H9 (cell line): ENCODE measurements around the gene RFTN2. TPM values are rescaled to one million over a fixed set of nuclear protein-coding genes. Genes with fewer than 3 reads are reported as not detected.

Source experiments
- DNase-seq: peaks from one replicate; pipeline ENCODE4 v3.0.0-alpha.2; 2017
- H2AFZ ChIP-seq: one replicate; pipeline ENCODE4 v1.6.1; 2013; ENCODE audit warnings: mild to moderate bottlenecking, low read length, control low read depth, moderate library complexity
- H2AK5ac ChIP-seq: 2 replicates; pipeline ENCODE4 v1.6.1; 2013; ENCODE audit warnings: low read length, control low read depth, mixed read lengths; ENCODE audit not compliant: insufficient read length
- H2BK120ac ChIP-seq: one replicate; pipeline ENCODE4 v1.6.1; 2013; ENCODE audit warnings: low read depth, mild to moderate bottlenecking, low read length, control low read depth, inconsistent platforms; ENCODE audit not compliant: poor library complexity, severe bottlenecking
- H2BK12ac ChIP-seq: 2 replicates; pipeline ENCODE4 v1.6.1; 2013; ENCODE audit warnings: low read length, control low read depth, mixed read lengths, low read depth; ENCODE audit not compliant: insufficient read length
- H2BK15ac ChIP-seq: 2 replicates; pipeline ENCODE4 v1.6.1; 2013; ENCODE audit warnings: low read depth, low read length, control low read depth
- H2BK20ac ChIP-seq: one replicate; pipeline ENCODE4 v1.6.1; 2013; ENCODE audit warnings: low read depth, mild to moderate bottlenecking, low read length, control low read depth, inconsistent platforms; ENCODE audit not compliant: poor library complexity, severe bottlenecking
- H2BK5ac ChIP-seq: 2 replicates; pipeline ENCODE4 v1.6.1; 2013; ENCODE audit warnings: low read length, control low read depth, mixed read lengths; ENCODE audit not compliant: insufficient read length
- H3K14ac ChIP-seq: 2 replicates; pipeline ENCODE4 v1.6.1; 2013; ENCODE audit warnings: low read length, control low read depth; ENCODE audit not compliant: insufficient read depth
- H3K18ac ChIP-seq: 2 replicates; pipeline ENCODE4 v1.6.1; 2013; ENCODE audit warnings: low read depth, mild to moderate bottlenecking, mixed read lengths, low read length, control low read depth; ENCODE audit not compliant: insufficient read length
- H3K23ac ChIP-seq: 2 replicates; pipeline ENCODE4 v1.6.1; 2013; ENCODE audit warnings: low read length, control low read depth, mixed read lengths, low read depth; ENCODE audit not compliant: insufficient read length
- H3K23me2 ChIP-seq: 2 replicates; pipeline ENCODE4 v1.6.1; 2013; ENCODE audit warnings: low read depth, mild to moderate bottlenecking, mixed read lengths, low read length, control low read depth; ENCODE audit not compliant: insufficient read length, poor library complexity, severe bottlenecking
- H3K27ac ChIP-seq: 2 replicates; pipeline ENCODE4 v1.5.1; 2013; ENCODE audit warnings: low read length, control low read depth, mixed read lengths, low read depth; ENCODE audit not compliant: insufficient read length
- H3K27me3 ChIP-seq: 2 replicates; pipeline ENCODE4 v1.6.1; 2013; ENCODE audit warnings: low read length, control low read depth, inconsistent platforms; ENCODE audit not compliant: insufficient read depth
- H3K4ac ChIP-seq: 2 replicates; pipeline ENCODE4 v1.6.1; 2013; ENCODE audit warnings: low read depth, mild to moderate bottlenecking, control low read depth, inconsistent platforms, low read length, moderate library complexity
- H3K4me1 ChIP-seq: 2 replicates; pipeline ENCODE4 v1.6.1; 2013; ENCODE audit warnings: low read length, control low read depth, inconsistent platforms; ENCODE audit not compliant: insufficient read depth
- H3K4me2 ChIP-seq: 2 replicates; pipeline ENCODE4 v1.6.1; 2013; ENCODE audit warnings: low read length, control low read depth, mixed read lengths; ENCODE audit not compliant: insufficient read length, insufficient read depth
- H3K56ac ChIP-seq: 2 replicates; pipeline ENCODE4 v1.6.1; 2013; ENCODE audit warnings: low read depth, mild to moderate bottlenecking, mixed read lengths, low read length, control low read depth; ENCODE audit not compliant: insufficient read length
- H3K79me1 ChIP-seq: 2 replicates; pipeline ENCODE4 v1.6.1; 2013; ENCODE audit warnings: low read depth, mild to moderate bottlenecking, moderate library complexity, low read length, control low read depth, inconsistent platforms; ENCODE audit not compliant: insufficient read depth, poor library complexity, severe bottlenecking
- H3K79me2 ChIP-seq: 2 replicates; pipeline ENCODE4 v1.6.1; 2013; ENCODE audit warnings: low read length, control low read depth, inconsistent platforms; ENCODE audit not compliant: insufficient read depth
- H3K9ac ChIP-seq: 2 replicates; pipeline ENCODE4 v1.6.1; 2013; ENCODE audit warnings: low read length, control low read depth, mixed read lengths; ENCODE audit not compliant: insufficient read length; ENCODE audit errors: extremely low read depth
- H3K9me3 ChIP-seq: one replicate; pipeline ENCODE4 v1.6.1; 2013; ENCODE audit warnings: low read depth, low read length, inconsistent platforms; ENCODE audit not compliant: control insufficient read depth
- H3T11ph ChIP-seq: one replicate; pipeline ENCODE4 v1.6.1; 2013; ENCODE audit warnings: mild to moderate bottlenecking, low read length, control low read depth, inconsistent platforms
- H4K20me1 ChIP-seq: one replicate; pipeline ENCODE4 v1.6.1; 2013; ENCODE audit not compliant: control insufficient read depth, insufficient read length, insufficient read depth
- H4K5ac ChIP-seq: 2 replicates; pipeline ENCODE4 v1.6.1; 2013; ENCODE audit warnings: low read depth, mild to moderate bottlenecking, mixed read lengths, low read length, control low read depth; ENCODE audit not compliant: insufficient read length
- H4K8ac ChIP-seq: replicated peaks from 2 replicates; pipeline ENCODE4 v1.6.1; 2013; ENCODE audit warnings: low read length, control low read depth, mixed read lengths, low read depth; ENCODE audit not compliant: insufficient read length
- H4K91ac ChIP-seq: 2 replicates; pipeline ENCODE4 v1.6.1; 2013; ENCODE audit warnings: low read depth, mild to moderate bottlenecking, moderate library complexity, mixed read lengths, low read length, control low read depth; ENCODE audit not compliant: insufficient read length
- H3K27ac Mint-ChIP-seq, 3 experiments: 2 replicates in 2 of 3; 3 replicates in 1 of 3; pipeline ENCODE4 v1.8.0; 2020 to 2021; ENCODE audit warnings: mixed read lengths in 3 of 3, mild to moderate bottlenecking in 1 of 3, moderate library complexity in 1 of 3
- H3K27me3 Mint-ChIP-seq: 2 replicates; pipeline ENCODE4 v1.8.0; 2021; ENCODE audit warnings: low read depth, mild to moderate bottlenecking, moderate library complexity, mixed read lengths
- H3K36me3 Mint-ChIP-seq, 3 experiments: 2 replicates in 2 of 3; 3 replicates in 1 of 3; pipeline ENCODE4 v1.8.0; 2020 to 2021; ENCODE audit warnings: low read depth in 3 of 3, mixed read lengths in 3 of 3; ENCODE audit not compliant: insufficient read depth in 1 of 3
- H3K4me1 Mint-ChIP-seq, 2 experiments: 2 replicates each; pipeline ENCODE4 v1.8.0; 2020; ENCODE audit warnings: mixed read lengths in 2 of 2
- H3K4me3 Mint-ChIP-seq, 2 experiments: 2 replicates in 1 of 2; 3 replicates in 1 of 2; pipeline ENCODE4 v1.8.0; 2020 to 2021; ENCODE audit warnings: mild to moderate bottlenecking in 2 of 2, mixed read lengths in 2 of 2, moderate library complexity in 1 of 2
- H3K9me3 Mint-ChIP-seq, 2 experiments: 2 replicates in 1 of 2; 3 replicates in 1 of 2; pipeline ENCODE4 v1.8.0; 2020; ENCODE audit warnings: mild to moderate bottlenecking in 2 of 2, mixed read lengths in 2 of 2, moderate library complexity in 1 of 2
- WGBS: extraction: QIAGEN DNeasy Blood & Tissue Kit; methylation state at CpG from one replicate; pipeline ENCODE4 v1.1.7; 2013; ENCODE audit warnings: missing lambda C conversion rate, low lambda C conversion rate, mixed read lengths; ENCODE audit not compliant: insufficient read length; ENCODE audit errors: extremely low coverage; 5-methylcytosine and 5-hydroxymethylcytosine counted together
- total RNA-seq: library from RNA; stranded (reverse); gene quantifications from 2 replicates; pipeline ENCODE4 v1.2.1, GENCODE V29; 2021
- TF ChIP-seq, protein P1 (sequence below): fragments of 200-600 bp; sonication (generic); conservative IDR thresholded peaks from 3 replicates; pipeline ENCODE4 v1.8.0; 2021; ENCODE audit warnings: antibody characterized with exemption, mild to moderate bottlenecking

The RFTN2 gene
- total RNA-seq, 1 experiment from 2014 or later = 0.28 TPM

DNA sequence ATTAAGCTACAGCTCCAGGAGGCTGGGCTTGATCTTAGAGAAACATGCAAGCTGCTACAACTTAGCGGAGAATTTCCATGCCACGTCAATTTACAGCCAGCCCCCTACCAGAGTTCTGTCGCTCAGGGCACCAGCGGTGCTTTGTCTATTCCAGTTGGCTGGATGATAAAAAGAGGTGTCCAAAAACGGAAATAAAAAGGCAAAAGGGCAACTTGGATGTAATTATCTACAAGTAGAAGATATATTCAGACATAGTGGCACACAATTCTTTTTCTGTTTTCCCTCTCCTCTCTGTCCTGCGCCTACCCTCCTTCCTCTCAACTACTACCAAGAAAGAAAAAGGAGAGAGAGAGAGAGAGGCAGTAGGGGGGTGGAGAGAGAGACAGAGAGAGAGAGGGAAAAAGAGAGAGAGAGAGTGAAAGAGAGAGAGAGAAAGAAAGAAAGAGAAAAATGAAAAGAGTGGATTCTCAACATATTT lies 363 bp upstream of the RFTN2 start:
- Histone ChIP-seq H3K4me1 (no peaks in the 10 kb centered on the region; the same call in 1 of the 2 replicates), H3K23me2 (peaks cover 3% of the 10 kb centered on the region), H3K79me1 (no peaks in the 10 kb centered on the region), H3K56ac (no peak overlapping the region), H4K8ac (no peak overlapping the region), H2AFZ (peak overlapping the region; percentile 77), H3K27ac (no peak overlapping the region), H4K20me1 (no peaks in the 10 kb centered on the region), H4K5ac (no peak overlapping the region), H3K27me3 (no peaks in the 10 kb centered on the region), H3K9me3 (no peaks in the 10 kb centered on the region), H3T11ph (no peak overlapping the region), H2BK15ac (no peak overlapping the region), H3K79me2 (no peaks in the 10 kb centered on the region), H3K23ac (no peak overlapping the region), H2BK20ac (no peak overlapping the region), H4K91ac (no peak overlapping the region), H2BK5ac (no peak overlapping the region), H3K18ac (no peak overlapping the region), H2BK12ac (no peak overlapping the region), H3K9ac (peak overlapping the region; percentile 38), H3K14ac (no peak overlapping the region), H2BK120ac (no peak overlapping the region), H3K4me2 (peak overlapping the region; percentile 61), H2AK5ac (no peak overlapping the region), H3K4ac (no peak overlapping the region)
- TF ChIP-seq, protein P1, sequence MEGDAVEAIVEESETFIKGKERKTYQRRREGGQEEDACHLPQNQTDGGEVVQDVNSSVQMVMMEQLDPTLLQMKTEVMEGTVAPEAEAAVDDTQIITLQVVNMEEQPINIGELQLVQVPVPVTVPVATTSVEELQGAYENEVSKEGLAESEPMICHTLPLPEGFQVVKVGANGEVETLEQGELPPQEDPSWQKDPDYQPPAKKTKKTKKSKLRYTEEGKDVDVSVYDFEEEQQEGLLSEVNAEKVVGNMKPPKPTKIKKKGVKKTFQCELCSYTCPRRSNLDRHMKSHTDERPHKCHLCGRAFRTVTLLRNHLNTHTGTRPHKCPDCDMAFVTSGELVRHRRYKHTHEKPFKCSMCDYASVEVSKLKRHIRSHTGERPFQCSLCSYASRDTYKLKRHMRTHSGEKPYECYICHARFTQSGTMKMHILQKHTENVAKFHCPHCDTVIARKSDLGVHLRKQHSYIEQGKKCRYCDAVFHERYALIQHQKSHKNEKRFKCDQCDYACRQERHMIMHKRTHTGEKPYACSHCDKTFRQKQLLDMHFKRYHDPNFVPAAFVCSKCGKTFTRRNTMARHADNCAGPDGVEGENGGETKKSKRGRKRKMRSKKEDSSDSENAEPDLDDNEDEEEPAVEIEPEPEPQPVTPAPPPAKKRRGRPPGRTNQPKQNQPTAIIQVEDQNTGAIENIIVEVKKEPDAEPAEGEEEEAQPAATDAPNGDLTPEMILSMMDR = no peak
- Mint-ChIP-seq H3K36me3 (no peaks in the 10 kb centered on the region), H3K9me3 (no peaks in the 10 kb centered on the region), H3K4me3 (peak overlapping the region; percentile 29 to 74; a peak in 4 of 5 replicates), H3K27ac (peak overlapping the region; percentile 38 to 72 (median 41); a peak in 4 of 7 replicates), H3K4me1 (peaks cover 23 to 30% of the 10 kb centered on the region in 2 experiments), H3K27me3 (no peaks in the 10 kb centered on the region)
- no CpG with 5 or more reads among the region's 6 CpGs for WGBS
- DNase-seq = peak; percentile 46
